A673 (cell line): ENCODE measurements around the gene PBX1.

Source experiments
- EZH2 ChIP-seq: fragments of 200-600 bp; sonication (generic); IDR thresholded peaks from 2 replicates; pipeline ENCODE4 v1.6.1; 2017; ENCODE audit warnings: borderline replicate concordance, low read depth, mild to moderate bottlenecking, mixed read lengths, antibody characterized with exemption, low read length; ENCODE audit not compliant: poor library complexity, severe bottlenecking
- TF ChIP-seq, protein P1 (sequence below): fragments of 300-800, 200-600 bp; sonication (generic); conservative IDR thresholded peaks from 2 replicates; pipeline ENCODE4 v1.5.1; 2017; ENCODE audit warnings: low read depth, mild to moderate bottlenecking, antibody characterized with exemption, low read length, moderate library complexity, mixed read lengths

DNA sequence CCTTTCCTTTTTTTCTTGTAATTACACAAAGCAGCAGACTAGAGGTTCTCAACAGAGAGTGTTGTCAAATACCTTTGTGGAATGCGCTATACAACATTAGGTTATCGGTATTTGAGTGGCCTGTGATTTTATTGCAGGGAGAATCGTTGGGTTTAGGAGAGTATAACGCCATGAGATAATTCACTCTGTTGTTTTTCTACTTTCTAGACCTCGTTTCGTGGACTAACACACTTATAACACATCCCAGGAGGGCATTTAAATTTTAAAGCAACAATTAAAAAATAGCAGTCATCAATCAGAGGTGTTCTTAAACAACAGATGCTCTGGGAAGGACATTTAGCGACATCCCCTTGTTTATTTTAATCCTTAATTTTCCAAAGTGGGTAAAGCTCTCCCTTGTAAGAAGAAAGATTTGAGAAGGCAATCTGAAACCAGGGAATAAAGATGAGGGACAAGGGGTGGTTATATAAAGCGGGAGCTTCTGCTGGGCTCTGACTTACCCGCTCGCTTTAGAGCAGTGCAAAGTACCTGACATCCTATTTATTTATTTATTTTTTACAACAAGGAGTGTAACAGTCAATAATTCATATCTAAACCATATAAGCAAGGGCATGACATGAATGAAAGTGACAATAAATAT lies 4.9 kb downstream of the PBX1 start:
- no peak for TF ChIP-seq EZH2
- TF ChIP-seq, protein P1, sequence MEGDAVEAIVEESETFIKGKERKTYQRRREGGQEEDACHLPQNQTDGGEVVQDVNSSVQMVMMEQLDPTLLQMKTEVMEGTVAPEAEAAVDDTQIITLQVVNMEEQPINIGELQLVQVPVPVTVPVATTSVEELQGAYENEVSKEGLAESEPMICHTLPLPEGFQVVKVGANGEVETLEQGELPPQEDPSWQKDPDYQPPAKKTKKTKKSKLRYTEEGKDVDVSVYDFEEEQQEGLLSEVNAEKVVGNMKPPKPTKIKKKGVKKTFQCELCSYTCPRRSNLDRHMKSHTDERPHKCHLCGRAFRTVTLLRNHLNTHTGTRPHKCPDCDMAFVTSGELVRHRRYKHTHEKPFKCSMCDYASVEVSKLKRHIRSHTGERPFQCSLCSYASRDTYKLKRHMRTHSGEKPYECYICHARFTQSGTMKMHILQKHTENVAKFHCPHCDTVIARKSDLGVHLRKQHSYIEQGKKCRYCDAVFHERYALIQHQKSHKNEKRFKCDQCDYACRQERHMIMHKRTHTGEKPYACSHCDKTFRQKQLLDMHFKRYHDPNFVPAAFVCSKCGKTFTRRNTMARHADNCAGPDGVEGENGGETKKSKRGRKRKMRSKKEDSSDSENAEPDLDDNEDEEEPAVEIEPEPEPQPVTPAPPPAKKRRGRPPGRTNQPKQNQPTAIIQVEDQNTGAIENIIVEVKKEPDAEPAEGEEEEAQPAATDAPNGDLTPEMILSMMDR, result no peak
